ENCODE data around the gene RAI1.

The RAI1 gene

DNA sequence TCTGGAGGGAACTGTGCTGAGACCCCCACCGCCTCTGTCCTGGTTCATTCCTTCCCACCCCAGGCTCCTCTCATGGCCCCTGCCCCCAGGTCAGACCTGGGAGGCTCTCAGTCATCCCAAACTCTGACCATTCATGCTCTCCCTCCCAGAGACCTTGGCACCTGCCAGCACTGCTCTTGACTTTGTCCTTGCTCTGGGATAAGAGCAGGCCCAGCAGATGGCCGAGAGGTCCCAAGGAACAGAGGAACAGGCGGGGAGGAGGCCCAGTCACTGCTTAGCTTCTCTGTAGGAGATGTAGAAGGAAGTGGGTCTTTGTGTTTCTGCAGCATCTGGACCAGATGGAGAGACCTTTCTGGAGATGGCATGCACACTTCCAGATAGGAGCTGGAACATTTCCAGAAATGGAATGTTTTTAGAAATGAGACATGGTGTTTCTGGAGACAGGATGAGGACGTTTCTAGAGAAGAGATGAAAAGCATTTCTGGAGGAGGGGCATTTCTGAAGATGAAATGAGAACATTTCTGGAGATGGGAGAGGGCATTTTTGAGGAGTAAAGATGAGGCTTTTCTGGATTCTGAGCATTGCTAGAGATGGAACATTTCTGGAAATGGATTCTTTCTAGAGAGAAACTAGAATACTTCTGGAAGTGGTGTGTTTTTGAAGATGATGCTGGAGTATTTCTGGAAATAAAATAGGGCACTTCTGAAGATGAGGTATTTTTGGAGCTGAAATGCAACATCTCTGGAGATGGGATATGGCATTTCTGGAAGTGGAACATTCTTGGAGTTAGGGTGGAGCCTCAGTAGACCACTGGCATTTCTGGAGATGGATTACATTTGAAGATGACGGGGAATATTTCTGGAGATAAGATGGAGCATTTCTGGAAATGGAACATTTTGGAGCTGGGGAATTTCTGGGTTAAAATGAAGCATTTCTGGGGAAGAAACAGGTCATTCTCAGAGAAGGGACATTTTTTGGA lies 55.2 kb downstream of the RAI1 start:
- no peak for DNase-seq

- DNase-seq = no peak
These were observed 57.0 kb downstream of the RAI1 start for GRCh38 chr17:17737961-17738894.

GRCh38 chr17:17738901-17739300 lies 57.6 kb downstream of the RAI1 start:
- DNase-seq = no peak

DNA sequence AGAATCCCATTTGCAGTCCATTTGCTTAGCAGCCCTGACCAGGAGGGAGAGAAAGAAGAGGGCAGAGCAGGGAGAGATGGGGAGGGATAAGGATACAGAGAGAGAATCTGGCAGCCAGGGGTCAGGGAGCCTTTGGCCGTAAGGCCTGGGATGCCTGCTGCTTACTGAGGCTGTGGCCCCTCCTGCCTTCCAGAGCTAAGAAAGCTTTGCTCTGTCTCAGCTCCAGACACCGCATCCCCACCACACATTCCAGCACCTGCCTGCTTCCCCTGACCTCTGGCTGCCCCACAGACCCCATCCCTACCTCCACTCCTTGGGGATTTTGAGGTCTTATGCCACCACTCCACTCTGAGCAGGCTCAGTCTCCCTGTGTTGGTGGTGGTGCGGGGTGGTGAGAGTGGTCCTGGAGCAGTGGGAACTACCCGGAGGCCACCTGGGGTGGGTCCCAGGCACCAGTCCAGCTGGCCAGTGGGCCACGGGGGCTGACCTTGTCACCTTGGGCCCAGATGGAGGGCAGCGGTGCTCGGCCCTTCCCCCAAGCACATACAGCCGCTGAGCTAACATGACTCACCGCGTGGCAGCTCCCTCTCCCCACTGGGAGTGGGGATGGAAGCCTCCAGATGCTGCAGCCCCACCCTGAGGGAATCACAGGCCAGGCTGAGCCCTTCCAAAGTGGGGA lies 58.3 kb downstream of the RAI1 start:
- peak; percentile 51 for DNase-seq

- no peak for DNase-seq
These were observed 59.5 kb downstream of the RAI1 start for GRCh38 chr17:17740615-17741348.

GRCh38 chr17:17741349-17742023 lies 60.2 kb downstream of the RAI1 start:
- DNase-seq = no peak

DNA sequence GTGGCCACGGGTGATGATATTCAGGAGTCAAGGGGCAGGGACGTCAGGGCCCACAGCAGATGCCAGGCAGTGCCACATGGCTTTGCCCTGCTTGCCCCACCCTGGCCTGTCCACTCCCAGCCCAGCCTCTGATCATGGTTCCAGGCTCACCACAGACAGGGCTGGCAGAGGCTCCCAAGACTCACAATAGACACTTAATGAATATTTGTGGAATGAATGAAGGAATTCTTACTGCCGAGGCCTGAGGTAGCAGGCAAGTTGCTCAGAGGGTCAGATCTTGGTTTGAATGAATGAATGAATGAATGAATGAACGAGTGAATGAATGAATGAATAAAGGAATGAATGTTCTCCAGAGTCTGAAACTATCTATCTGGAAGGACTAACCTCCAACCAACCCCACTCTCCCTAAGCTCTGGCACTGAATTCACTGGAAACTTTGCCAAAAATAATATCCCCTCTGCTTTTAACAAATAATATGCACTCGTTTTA lies 60.9 kb downstream of the RAI1 start:
- DNase-seq = no peak

- DNase-seq = no peak
These were observed 61.6 kb downstream of the RAI1 start for GRCh38 chr17:17742688-17743390.

GRCh38 chr17:17743391-17744112 lies 62.3 kb downstream of the RAI1 start:
- DNase-seq = no peak

DNA sequence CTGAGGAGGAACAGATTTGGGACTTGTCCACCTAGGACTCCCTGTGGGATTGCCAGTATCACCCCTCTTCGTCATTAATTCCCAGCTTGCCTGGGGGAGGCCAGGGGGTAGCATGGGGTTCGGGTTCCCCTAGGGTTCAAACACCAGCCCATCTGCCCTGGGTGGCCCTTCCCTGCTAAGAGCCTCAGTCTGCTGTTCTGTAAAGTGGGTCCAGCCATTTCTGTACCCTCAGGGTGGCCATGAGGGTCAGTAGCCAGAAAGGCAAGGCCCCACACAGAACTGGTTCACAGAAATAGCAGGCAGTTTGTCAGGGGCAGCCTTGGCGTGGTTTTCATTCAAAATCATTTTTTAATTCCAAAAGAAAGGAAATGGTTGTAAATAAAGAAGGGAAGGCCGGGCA lies 62.9 kb downstream of the RAI1 start:
- no peak for DNase-seq

GRCh38 chr17:17745476-17746455 lies 64.5 kb downstream of the RAI1 start:
- DNase-seq = no peak

- DNase-seq = peak; percentile 15
These were observed 66.9 kb downstream of the RAI1 start for GRCh38 chr17:17748179-17748578.

DNA sequence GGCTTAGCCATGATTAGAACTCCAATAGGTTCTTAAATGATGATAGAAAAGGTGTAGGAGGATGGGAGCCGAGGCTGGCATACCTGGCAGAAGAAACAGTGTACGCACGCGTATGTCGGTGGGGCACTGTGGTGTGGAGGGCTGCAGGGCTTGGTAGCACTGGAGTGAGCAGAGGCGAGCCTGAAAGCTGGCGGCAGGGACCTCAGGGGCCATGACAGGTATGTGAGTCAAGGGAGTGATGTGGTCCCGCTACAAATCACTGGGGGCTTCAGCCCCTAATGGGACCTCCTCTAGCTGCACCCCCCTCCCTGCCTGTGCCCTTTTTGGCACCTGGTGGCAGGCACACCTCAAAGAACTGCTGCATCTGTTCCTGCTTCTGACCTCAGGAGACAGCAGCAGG lies 67.3 kb downstream of the RAI1 start:
- DNase-seq = no peak

- no peak for DNase-seq
These were observed 67.9 kb downstream of the RAI1 start for GRCh38 chr17:17749025-17749772.

DNA sequence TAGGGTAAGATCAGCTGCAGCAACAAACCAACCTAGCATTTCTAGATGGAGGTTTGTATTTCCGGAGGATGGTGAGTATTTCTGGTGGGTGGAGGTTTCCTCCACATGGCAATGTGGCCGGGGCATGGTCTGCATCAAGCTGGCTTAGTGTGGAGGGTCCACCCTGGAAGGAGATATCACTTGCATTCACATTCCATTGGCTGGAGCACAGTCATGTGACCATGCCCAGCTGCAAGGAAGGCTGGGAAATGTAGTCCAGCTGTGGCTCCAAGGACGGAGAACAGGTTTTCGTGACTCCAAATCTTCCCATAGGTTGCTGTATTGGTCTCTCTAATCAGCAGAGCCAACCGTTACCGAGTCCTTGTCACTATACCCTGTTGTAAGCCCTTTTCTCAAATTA lies 68.7 kb downstream of the RAI1 start:
- DNase-seq = peak; percentile 51

DNA sequence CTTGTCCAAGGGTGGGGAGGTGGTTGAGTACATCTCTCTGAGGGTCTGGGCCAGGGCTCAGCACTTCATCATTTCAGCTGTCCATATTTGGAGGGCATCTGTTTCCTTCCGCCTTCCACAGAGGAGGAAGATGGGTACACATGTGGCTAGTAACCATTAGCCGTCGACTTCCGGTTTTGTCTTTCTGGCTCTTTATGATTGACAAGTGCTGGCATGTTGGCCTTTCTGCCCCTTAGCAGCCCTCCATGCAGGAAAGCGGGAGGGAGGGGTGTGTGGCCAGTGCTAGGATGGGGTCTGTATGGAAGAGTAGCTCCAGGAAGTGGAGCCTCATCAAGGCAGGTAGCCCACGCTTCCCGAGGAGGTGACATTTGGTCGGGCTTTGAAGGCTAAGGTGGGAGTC lies 69.6 kb downstream of the RAI1 start:
- peak; percentile 31 for DNase-seq

GRCh38 chr17:17751489-17752088 lies 70.3 kb downstream of the RAI1 start:
- DNase-seq = peak; percentile 54
